ENCODE data around the gene DCHS1. TPM values are rescaled to one million over a fixed set of nuclear protein-coding genes. Genes with fewer than 3 reads are reported as not detected.

DCHS1 gene
- total and polyA plus RNA-seq, 5 donors from 2014 or later, result 0.49 to 2.4 (median 1.1) TPM

- H3K27me3 Mint-ChIP-seq, result no peaks in the 10 kb centered on the region
- no peaks in the 10 kb centered on the region for H3K9me3 ChIP-seq (ENCODE audit: control insufficient read depth in 2 of 2, low read length in 2 of 2)
- no peak overlapping the region for H3K27ac Mint-ChIP-seq
- peaks cover 0 to 4% (median 0%) of the 10 kb centered on the region in 4 donors for H3K4me1 Mint-ChIP-seq
- no peaks in the 10 kb centered on the region for H3K36me3 ChIP-seq (ENCODE audit: control insufficient read depth, insufficient read depth, low read length)
- peaks cover 43% of the 10 kb centered on the region for H3K4me1 ChIP-seq (ENCODE audit: control insufficient read depth, insufficient read depth, low read length, poor library complexity, severe bottlenecking)
- no peak overlapping the region for H3K4me3 ChIP-seq (ENCODE audit: low read depth, low read length)
- H3K4me3 Mint-ChIP-seq, result no peak overlapping the region
- H3K27ac ChIP-seq (ENCODE audit: insufficient read depth, low read length, poor library complexity, severe bottlenecking), result no peak overlapping the region
- no peak for ATAC-seq (ENCODE audit: low read depth in 2 of 2)
- peaks cover 2% of the 10 kb centered on the region for H3K27me3 ChIP-seq (ENCODE audit: control insufficient read depth, insufficient read depth, low read length)
- peak in 1 of 3 donors; percentile 30 for DNase-seq
- peaks cover 7% of the 10 kb centered on the region for H3K36me3 Mint-ChIP-seq
- H3K9me3 Mint-ChIP-seq, result no peaks in the 10 kb centered on the region
Measured at GRCh38 chr11:6642957-6643356, 12.7 kb downstream of the DCHS1 start.

DNA sequence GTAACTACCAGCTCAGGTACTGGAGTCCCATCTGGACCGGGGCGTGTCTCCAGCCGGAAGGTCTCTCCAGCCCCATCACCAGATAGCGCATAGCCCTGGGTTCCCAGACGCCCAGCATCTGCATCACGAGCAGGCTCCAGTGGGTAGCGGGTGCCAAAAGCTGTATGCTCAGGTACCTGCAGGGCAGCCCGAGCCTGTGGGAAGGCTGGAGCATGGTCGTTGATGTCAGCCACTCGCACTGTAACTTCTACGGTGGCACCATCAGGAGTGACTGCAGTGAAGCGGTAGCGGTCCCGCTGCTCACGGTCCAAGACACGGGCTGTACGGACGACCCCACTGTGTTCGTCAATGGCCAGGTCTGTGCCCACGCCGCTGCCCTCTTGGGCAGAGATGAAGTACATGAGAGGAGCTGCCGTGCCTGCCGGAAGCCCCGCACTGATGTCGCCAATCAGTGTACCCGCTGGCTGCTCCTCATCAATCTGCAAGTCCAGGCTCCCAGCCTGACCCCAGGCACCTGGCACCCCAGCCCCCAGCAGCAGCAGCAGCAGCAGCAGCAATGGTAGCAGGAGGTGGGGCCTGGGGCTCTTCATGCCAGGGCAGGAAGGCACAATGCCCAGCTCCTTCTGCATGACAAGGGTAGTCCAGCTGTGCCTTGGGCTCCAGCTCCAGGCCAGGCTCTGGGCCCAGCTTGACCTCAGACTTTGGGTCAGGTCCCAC, 14.5 kb downstream of the DCHS1 start:
- H3K36me3 ChIP-seq (ENCODE audit: control insufficient read depth, insufficient read depth, low read length), result no peaks in the 10 kb centered on the region
- H3K27me3 ChIP-seq (ENCODE audit: control insufficient read depth, insufficient read depth, low read length), result peaks cover 2% of the 10 kb centered on the region
- no peak for ATAC-seq (ENCODE audit: low read depth in 2 of 2)
- no peak overlapping the region for H3K27ac ChIP-seq (ENCODE audit: insufficient read depth, low read length, poor library complexity, severe bottlenecking)
- DNase-seq, result no peak
- Mint-ChIP-seq H3K9me3 (no peaks in the 10 kb centered on the region), H3K27me3 (no peaks in the 10 kb centered on the region), H3K4me3 (no peak overlapping the region), H3K36me3 (peaks cover 7% of the 10 kb centered on the region), H3K4me1 (peaks cover 0 to 4% (median 0%) of the 10 kb centered on the region in 4 donors), H3K27ac (no peak overlapping the region)
- no peak overlapping the region for H3K4me3 ChIP-seq (ENCODE audit: low read depth, low read length)
- H3K4me1 ChIP-seq (ENCODE audit: control insufficient read depth, insufficient read depth, low read length, poor library complexity, severe bottlenecking), result peaks cover 24% of the 10 kb centered on the region
- no peaks in the 10 kb centered on the region for H3K9me3 ChIP-seq (ENCODE audit: control insufficient read depth in 2 of 2, low read length in 2 of 2)

- Mint-ChIP-seq H3K4me3 (no peak overlapping the region), H3K36me3 (peaks cover 7% of the 10 kb centered on the region), H3K9me3 (no peaks in the 10 kb centered on the region), H3K4me1 (peaks cover 0 to 4% (median 0%) of the 10 kb centered on the region in 4 donors), H3K27me3 (no peaks in the 10 kb centered on the region), H3K27ac (peak overlapping the region in 2 of 3 donors; percentile 61 to 68)
- Histone ChIP-seq H3K4me1 (ENCODE audit: control insufficient read depth, insufficient read depth, low read length, poor library complexity, severe bottlenecking) (peaks cover 16% of the 10 kb centered on the region), H3K4me3 (ENCODE audit: low read depth, low read length) (no peak overlapping the region), H3K36me3 (ENCODE audit: control insufficient read depth, insufficient read depth, low read length) (no peaks in the 10 kb centered on the region), H3K27me3 (ENCODE audit: control insufficient read depth, insufficient read depth, low read length) (peaks cover 2% of the 10 kb centered on the region), H3K9me3 (ENCODE audit: control insufficient read depth in 2 of 2, low read length in 2 of 2) (no peaks in the 10 kb centered on the region), H3K27ac (ENCODE audit: insufficient read depth, low read length, poor library complexity, severe bottlenecking) (no peak overlapping the region)
- ATAC-seq (ENCODE audit: low read depth in 2 of 2) (no peak), DNase-seq (no peak)
Measured at GRCh38 chr11:6640036-6640984, 15.3 kb downstream of the DCHS1 start.

- H3K4me3 Mint-ChIP-seq, result no peak overlapping the region
- H3K4me1 Mint-ChIP-seq, result peaks cover 0 to 4% (median 0%) of the 10 kb centered on the region in 4 donors
Measured at GRCh38 chr11:6638429-6638828, 17.2 kb downstream of the DCHS1 start.

GRCh38 chr11:6637871-6638270, 17.7 kb downstream of the DCHS1 start:
- H3K36me3 ChIP-seq (ENCODE audit: control insufficient read depth, insufficient read depth, low read length), result no peaks in the 10 kb centered on the region
- Mint-ChIP-seq H3K4me1 (peaks cover 0 to 4% (median 0%) of the 10 kb centered on the region in 4 donors), H3K27me3 (no peaks in the 10 kb centered on the region), H3K36me3 (peaks cover 7% of the 10 kb centered on the region), H3K4me3 (no peak overlapping the region), H3K27ac (no peak overlapping the region), H3K9me3 (no peaks in the 10 kb centered on the region)
- no peaks in the 10 kb centered on the region for H3K27me3 ChIP-seq (ENCODE audit: control insufficient read depth, insufficient read depth, low read length)
- no peak for DNase-seq
- no peak for ATAC-seq (ENCODE audit: low read depth in 2 of 2)
- H3K4me1 ChIP-seq (ENCODE audit: control insufficient read depth, insufficient read depth, low read length, poor library complexity, severe bottlenecking), result peaks cover 3% of the 10 kb centered on the region
- no peaks in the 10 kb centered on the region for H3K9me3 ChIP-seq (ENCODE audit: control insufficient read depth in 2 of 2, low read length in 2 of 2)
- H3K4me3 ChIP-seq (ENCODE audit: low read depth, low read length), result no peak overlapping the region
- H3K27ac ChIP-seq (ENCODE audit: insufficient read depth, low read length, poor library complexity, severe bottlenecking), result no peak overlapping the region

More at GRCh38 chr11:6638429-6638828, 17.2 kb downstream of the DCHS1 start:
- H3K4me1 ChIP-seq (ENCODE audit: control insufficient read depth, insufficient read depth, low read length, poor library complexity, severe bottlenecking), result peaks cover 6% of the 10 kb centered on the region
- H3K9me3 Mint-ChIP-seq, result no peaks in the 10 kb centered on the region
- DNase-seq (no peak), ATAC-seq (ENCODE audit: low read depth in 2 of 2) (no peak)
- H3K27ac ChIP-seq (ENCODE audit: insufficient read depth, low read length, poor library complexity, severe bottlenecking), result no peak overlapping the region
- no peak overlapping the region for H3K4me3 ChIP-seq (ENCODE audit: low read depth, low read length)
- no peaks in the 10 kb centered on the region for H3K9me3 ChIP-seq (ENCODE audit: control insufficient read depth in 2 of 2, low read length in 2 of 2)
- peaks cover 7% of the 10 kb centered on the region for H3K36me3 Mint-ChIP-seq
- H3K36me3 ChIP-seq (ENCODE audit: control insufficient read depth, insufficient read depth, low read length), result no peaks in the 10 kb centered on the region
- no peak overlapping the region for H3K27ac Mint-ChIP-seq
- no peaks in the 10 kb centered on the region for H3K27me3 Mint-ChIP-seq
- H3K27me3 ChIP-seq (ENCODE audit: control insufficient read depth, insufficient read depth, low read length), result no peaks in the 10 kb centered on the region

DNA sequence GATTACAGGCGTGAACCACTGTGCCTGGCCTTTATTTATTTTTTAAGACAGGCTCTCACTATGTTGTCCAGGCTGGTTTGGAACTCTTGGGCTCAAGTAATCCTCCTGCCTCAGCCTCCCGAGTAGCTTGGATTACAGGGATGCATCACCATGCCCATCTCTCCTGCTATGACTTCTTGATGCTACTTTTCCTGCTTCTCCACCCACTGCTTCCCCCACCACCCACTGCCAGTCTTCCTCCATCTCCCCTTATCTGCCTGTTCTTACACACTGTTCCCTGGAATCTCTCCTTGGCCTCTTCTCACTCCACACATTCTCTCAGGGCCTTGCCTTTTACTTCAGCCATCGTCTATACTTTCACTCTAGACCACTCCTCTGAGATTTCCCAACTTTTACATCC, 19.1 kb downstream of the DCHS1 start:
- DNase-seq (no peak), ATAC-seq (ENCODE audit: low read depth in 2 of 2) (no peak)
- Mint-ChIP-seq H3K36me3 (peaks cover 8% of the 10 kb centered on the region), H3K27ac (no peak overlapping the region), H3K9me3 (no peaks in the 10 kb centered on the region), H3K4me1 (peaks cover 0 to 4% (median 0%) of the 10 kb centered on the region in 4 donors), H3K27me3 (no peaks in the 10 kb centered on the region), H3K4me3 (no peak overlapping the region)
- H3K9me3 ChIP-seq (ENCODE audit: control insufficient read depth in 2 of 2, low read length in 2 of 2), result no peaks in the 10 kb centered on the region
- no peak overlapping the region for H3K27ac ChIP-seq (ENCODE audit: insufficient read depth, low read length, poor library complexity, severe bottlenecking)
- no peaks in the 10 kb centered on the region for H3K36me3 ChIP-seq (ENCODE audit: control insufficient read depth, insufficient read depth, low read length)
- no peaks in the 10 kb centered on the region for H3K27me3 ChIP-seq (ENCODE audit: control insufficient read depth, insufficient read depth, low read length)
- no peaks in the 10 kb centered on the region for H3K4me1 ChIP-seq (ENCODE audit: control insufficient read depth, insufficient read depth, low read length, poor library complexity, severe bottlenecking)
- H3K4me3 ChIP-seq (ENCODE audit: low read depth, low read length), result no peak overlapping the region

DNA sequence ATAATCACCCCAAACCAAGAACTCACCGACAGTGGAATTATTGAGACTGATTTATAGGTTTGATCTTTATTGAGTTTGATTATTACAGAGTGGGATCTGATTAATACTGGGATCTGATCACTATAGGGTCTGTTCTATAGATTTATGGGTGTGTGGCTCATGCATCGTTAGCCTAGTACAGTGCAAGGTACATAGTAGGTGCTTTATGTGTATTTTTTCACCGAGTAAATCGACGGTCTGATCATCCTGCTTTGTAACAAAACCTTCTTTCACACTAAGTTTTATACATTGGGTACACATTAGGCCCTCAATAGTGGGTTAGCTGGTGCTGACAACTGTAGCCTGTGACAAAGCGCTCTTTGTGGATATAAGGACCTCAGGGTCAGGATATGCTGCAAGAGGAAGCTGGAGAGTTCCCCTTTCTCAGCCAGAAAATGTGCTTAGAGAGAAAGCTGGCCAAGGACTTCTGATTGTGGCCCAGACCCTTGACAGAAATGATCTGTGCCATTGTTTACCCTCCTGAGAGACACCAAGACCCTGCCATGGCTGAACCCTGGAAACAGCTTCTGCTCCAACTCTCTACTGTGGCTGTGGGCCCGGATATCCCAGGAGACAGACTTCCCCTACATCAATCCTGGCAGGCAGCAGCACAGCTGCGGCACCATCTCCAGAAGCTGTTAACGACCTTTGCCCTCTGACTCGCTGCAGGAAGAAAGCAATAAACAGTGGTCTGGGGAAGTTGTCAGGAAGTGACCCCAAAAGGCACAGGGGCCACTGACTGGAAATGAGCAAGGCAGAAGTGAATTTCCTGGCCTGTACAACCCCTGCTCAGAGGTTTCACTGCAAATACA, 20.3 kb downstream of the DCHS1 start:
- Histone ChIP-seq H3K9me3 (ENCODE audit: control insufficient read depth in 2 of 2, low read length in 2 of 2) (no peaks in the 10 kb centered on the region), H3K36me3 (ENCODE audit: control insufficient read depth, insufficient read depth, low read length) (no peaks in the 10 kb centered on the region), H3K4me3 (ENCODE audit: low read depth, low read length) (no peak overlapping the region), H3K27me3 (ENCODE audit: control insufficient read depth, insufficient read depth, low read length) (no peaks in the 10 kb centered on the region), H3K4me1 (ENCODE audit: control insufficient read depth, insufficient read depth, low read length, poor library complexity, severe bottlenecking) (no peaks in the 10 kb centered on the region), H3K27ac (ENCODE audit: insufficient read depth, low read length, poor library complexity, severe bottlenecking) (no peak overlapping the region)
- H3K36me3 Mint-ChIP-seq, result peaks cover 12% of the 10 kb centered on the region
- no peak for DNase-seq
- ATAC-seq (ENCODE audit: low read depth in 2 of 2), result no peak
- H3K27ac Mint-ChIP-seq, result no peak overlapping the region
- no peaks in the 10 kb centered on the region for H3K27me3 Mint-ChIP-seq
- H3K9me3 Mint-ChIP-seq, result no peaks in the 10 kb centered on the region
- H3K4me1 Mint-ChIP-seq, result peaks cover 0 to 4% (median 0%) of the 10 kb centered on the region in 4 donors
- H3K4me3 Mint-ChIP-seq, result no peak overlapping the region

Data from CD4-positive, CD25-positive, alpha-beta regulatory T cell (primary cell).